Large intestine (tissue), 3 donors: ENCODE results near the gene EPS15. TPM values are rescaled to one million over a fixed set of nuclear protein-coding genes. Genes with fewer than 3 reads are reported as not detected.

Experiments
- DNase-seq, 2 donors: peaks; one replicate each; pipeline versions ENCODE4 v3.0.0 to v3.0.0-alpha.2; 2013
- H3K27ac ChIP-seq: one replicate; pipeline ENCODE4 v1.5.1; 2013; ENCODE audit warnings: low read length
- H3K27me3 ChIP-seq: 2 replicates; pipeline ENCODE4 v1.6.1; 2013; ENCODE audit warnings: low read length; ENCODE audit not compliant: control insufficient read depth, insufficient read depth
- H3K36me3 ChIP-seq: 2 replicates; pipeline ENCODE4 v1.6.1; 2013; ENCODE audit warnings: low read length; ENCODE audit not compliant: control insufficient read depth, insufficient read depth
- H3K4me1 ChIP-seq: one replicate; pipeline ENCODE4 v1.6.1; 2013; ENCODE audit warnings: low read length; ENCODE audit not compliant: control insufficient read depth, insufficient read depth
- H3K4me3 ChIP-seq: one replicate; pipeline ENCODE4 v1.5.1; 2013; ENCODE audit warnings: low read length
- H3K9me3 ChIP-seq: one replicate; pipeline ENCODE4 v1.6.1; 2013; ENCODE audit warnings: mild to moderate bottlenecking, low read depth, low read length, moderate library complexity; ENCODE audit not compliant: control insufficient read depth
- whole genome bisulfite sequencing: methylation state at CpG from one replicate; pipeline ENCODE4 v1.1.5; 2013; ENCODE audit warnings: low lambda C conversion rate; ENCODE audit not compliant: insufficient coverage; 5-methylcytosine and 5-hydroxymethylcytosine counted together
- polyA plus RNA-seq: library from polyadenylated mRNA; unstranded; fragments of 120-200 nt; gene quantifications from one replicate; pipeline ENCODE4 v1.2.1, GENCODE V29; 2013

The EPS15 gene
- polyA plus RNA-seq, 1 donor = 34.2 TPM

DNA sequence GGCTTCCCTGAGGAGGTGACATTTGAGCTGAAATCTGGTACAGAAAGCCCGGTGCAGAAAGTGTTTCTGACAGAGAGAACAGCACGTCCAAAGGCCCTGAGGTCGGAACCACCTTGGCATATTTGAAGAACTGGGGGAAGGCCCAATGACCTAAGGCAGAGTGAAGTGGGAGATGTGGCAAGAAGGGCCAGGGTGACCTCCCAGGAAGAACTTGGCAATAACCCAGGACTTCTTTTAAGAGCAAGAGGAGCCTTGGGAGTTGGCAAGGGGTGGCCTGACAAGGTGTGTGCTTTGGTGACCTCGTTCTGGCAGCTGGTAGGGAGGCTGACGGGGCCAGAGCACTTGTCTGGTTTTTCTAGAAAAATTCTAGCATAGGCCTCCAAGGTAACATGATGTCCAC, 212.1 kb downstream of the EPS15 start:
- no peaks in the 10 kb centered on the region for H3K9me3 ChIP-seq
- H3K4me3 ChIP-seq = no peak overlapping the region
- H3K27ac ChIP-seq = no peak overlapping the region
- WGBS = no CpG with 5 or more reads among the region's 5 CpGs
- H3K36me3 ChIP-seq = peaks cover 10% of the 10 kb centered on the region
- no peaks in the 10 kb centered on the region for H3K27me3 ChIP-seq
- no peak for DNase-seq
- H3K4me1 ChIP-seq = peaks cover 16% of the 10 kb centered on the region

DNA sequence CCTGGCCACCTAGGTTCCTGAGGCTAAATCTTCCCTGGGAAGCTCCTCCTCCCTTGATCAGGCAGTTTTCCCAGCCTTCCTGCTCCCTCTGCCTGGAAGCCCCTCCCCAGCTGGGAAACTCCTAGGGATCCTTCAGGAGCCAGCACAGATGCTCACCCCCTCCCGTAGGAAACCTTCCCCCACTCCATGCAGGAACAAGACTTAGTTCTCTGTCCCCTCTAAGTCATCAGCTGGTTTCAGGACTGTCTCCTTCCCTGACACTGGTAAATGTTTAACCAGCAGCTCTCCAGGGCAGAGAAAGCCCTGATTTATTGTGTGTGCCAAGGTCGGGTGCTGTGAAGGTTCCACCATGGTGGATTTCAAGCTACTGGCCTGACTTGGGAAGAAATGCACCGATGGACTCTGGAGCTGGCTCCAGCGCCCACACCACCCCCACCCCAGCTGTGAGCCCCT, 213.7 kb downstream of the EPS15 start:
- no CpG with 5 or more reads among the region's 4 CpGs for WGBS
- H3K27ac ChIP-seq = peak overlapping the region; percentile 38
- H3K27me3 ChIP-seq = no peaks in the 10 kb centered on the region
- peaks cover 16% of the 10 kb centered on the region for H3K4me1 ChIP-seq
- H3K4me3 ChIP-seq = no peak overlapping the region
- DNase-seq = peak; percentile 78 to 89
- peaks cover 4% of the 10 kb centered on the region for H3K36me3 ChIP-seq
- H3K9me3 ChIP-seq = no peaks in the 10 kb centered on the region

DNA sequence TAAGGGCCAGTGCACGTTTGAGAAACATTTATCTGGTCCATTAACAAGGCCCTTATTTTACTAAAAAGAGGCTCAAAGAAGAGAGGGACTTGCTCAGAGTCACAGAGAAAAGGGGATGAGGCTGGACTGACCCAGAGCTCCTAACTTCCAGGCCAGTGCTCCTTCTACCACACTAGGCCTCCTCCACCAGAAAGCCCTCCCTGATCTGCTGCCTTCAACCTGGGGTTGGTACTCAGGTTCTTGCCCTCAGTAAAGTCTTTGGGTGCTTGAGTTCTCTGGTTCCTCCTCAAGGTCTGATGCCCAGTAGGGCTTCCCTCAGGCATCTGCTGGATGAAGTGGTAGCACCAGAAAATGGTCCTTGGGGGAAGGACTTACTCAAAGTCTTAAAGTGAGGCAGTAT, 214.7 kb downstream of the EPS15 start:
- no peak for DNase-seq
- H3K9me3 ChIP-seq = peaks cover under 1% of the 10 kb centered on the region
- no peak overlapping the region for H3K4me3 ChIP-seq
- H3K36me3 ChIP-seq = peaks cover 4% of the 10 kb centered on the region
- peaks cover 16% of the 10 kb centered on the region for H3K4me1 ChIP-seq
- H3K27me3 ChIP-seq = no peaks in the 10 kb centered on the region
- no peak overlapping the region for H3K27ac ChIP-seq
- WGBS = no CpG with 5 or more reads among the region's 1 CpG

Other genes starting within 250 kb of the EPS15 start
- gene TTC39A, start 188.7 kb downstream of the EPS15 start, polyA plus RNA-seq = 19.2 TPM
- 64.1 TPM for gene OSBPL9, start 97.8 kb upstream of the EPS15 start, polyA plus RNA-seq